ENCODE results near the gene SH2B3.

DNA sequence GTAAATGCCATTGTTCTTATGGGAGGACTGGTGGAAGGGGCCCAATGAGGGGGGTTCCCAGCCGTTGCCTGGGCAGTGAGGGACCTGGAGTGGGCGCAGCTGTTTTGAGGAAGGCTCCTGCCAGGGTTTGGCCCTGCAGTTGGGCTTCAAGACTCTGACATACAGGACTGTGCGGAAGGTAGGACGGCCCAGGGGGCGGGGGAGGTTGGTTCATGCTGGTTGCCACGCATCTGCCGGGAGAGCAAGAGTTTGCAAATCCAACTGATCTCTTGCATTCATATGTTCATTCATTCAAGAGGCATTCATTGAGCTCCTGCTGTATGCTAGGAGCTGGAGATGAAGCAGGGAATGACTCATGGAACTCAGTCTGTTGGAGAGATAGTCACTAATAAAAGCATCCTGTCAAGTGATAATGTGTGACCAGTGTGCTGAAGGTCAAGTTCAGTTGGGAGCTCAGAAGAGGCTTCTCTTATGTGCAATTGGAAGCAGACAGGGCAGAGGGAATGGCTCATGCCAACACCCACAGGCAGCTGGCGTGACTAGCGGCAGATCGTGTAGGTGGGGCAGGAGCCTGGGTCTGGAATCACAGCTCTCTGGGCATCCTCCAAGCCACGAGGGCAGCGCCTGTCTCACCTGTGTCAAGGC is 7.8 kb downstream of the SH2B3 start:
- TF ChIP-seq, protein P1, sequence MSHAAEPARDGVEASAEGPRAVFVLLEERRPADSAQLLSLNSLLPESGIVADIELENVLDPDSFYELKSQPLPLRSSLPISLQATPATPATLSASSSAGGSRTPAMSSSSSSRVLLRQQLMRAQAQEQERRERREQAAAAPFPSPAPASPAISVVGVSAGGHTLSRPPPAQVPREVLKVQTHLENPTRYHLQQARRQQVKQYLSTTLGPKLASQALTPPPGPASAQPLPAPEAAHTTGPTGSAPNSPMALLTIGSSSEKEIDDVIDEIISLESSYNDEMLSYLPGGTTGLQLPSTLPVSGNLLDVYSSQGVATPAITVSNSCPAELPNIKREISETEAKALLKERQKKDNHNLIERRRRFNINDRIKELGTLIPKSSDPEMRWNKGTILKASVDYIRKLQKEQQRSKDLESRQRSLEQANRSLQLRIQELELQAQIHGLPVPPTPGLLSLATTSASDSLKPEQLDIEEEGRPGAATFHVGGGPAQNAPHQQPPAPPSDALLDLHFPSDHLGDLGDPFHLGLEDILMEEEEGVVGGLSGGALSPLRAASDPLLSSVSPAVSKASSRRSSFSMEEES (CRISPR knock-in tag; IDR thresholded peaks at IDR 0.05), result no peak
- TF ChIP-seq ZNF816 (CRISPR knock-in tag; IDR thresholded peaks at IDR 0.05; ENCODE audit: borderline replicate concordance), result no peak

All from HepG2 (cell line).